OCI-LY3 (cell line): Measurements from ENCODE around the gene LARGE2.

Experiments used
- H2AFZ ChIP-seq: fragments of 200-600, 300-600 bp; shearing (Covaris generic); 2 replicates; pipeline ENCODE4 v1.6.0; 2014; ENCODE audit warnings: antibody characterized with exemption, low read depth, low read length
- H3K27ac ChIP-seq: fragments of 200-600, 300-600 bp; sonication (generic); 2 replicates; pipeline ENCODE4 v1.5.1; 2014; ENCODE audit warnings: mild to moderate bottlenecking, low read length, moderate library complexity, mixed read lengths
- H3K27me3 ChIP-seq: fragments of 200-600, 300-600 bp; sonication (generic); 2 replicates; pipeline ENCODE4 v1.6.1; 2014; ENCODE audit warnings: low read depth, low read length, mixed read lengths
- H3K36me3 ChIP-seq: fragments of 200-600, 300-600 bp; sonication (generic); replicated peaks from 2 replicates; pipeline ENCODE3; 2014; ENCODE audit warnings: low read depth, low read length, mixed read lengths
- H3K4me1 ChIP-seq: fragments of 300-600, 200-600 bp; sonication (generic); 2 replicates; pipeline ENCODE4 v1.6.1; 2014; ENCODE audit warnings: low read length, mixed read lengths
- H3K4me2 ChIP-seq: fragments of 200-600, 300-600 bp; sonication (generic); 2 replicates; pipeline ENCODE4 v1.6.1; 2014; ENCODE audit warnings: low read length, mixed read lengths
- H3K4me3 ChIP-seq: fragments of 300-600, 200-600 bp; sonication (generic); 2 replicates; pipeline ENCODE4 v1.5.1; 2014; ENCODE audit warnings: antibody characterized with exemption, mild to moderate bottlenecking, low read length, moderate library complexity
- H3K79me2 ChIP-seq: fragments of 300-600, 200-600 bp; shearing (Covaris generic); 2 replicates; pipeline ENCODE4 v1.6.1; 2014; ENCODE audit warnings: mild to moderate bottlenecking, low read length, mixed read lengths
- H3K9ac ChIP-seq: fragments of 300-600, 200-600 bp; shearing (Covaris generic); 2 replicates; pipeline ENCODE4 v1.6.0; 2014; ENCODE audit warnings: mild to moderate bottlenecking, low read length, moderate library complexity
- H3K9me3 ChIP-seq: fragments of 200-600, 300-600 bp; shearing (Covaris generic); 2 replicates; pipeline ENCODE4 v1.6.1; 2014; ENCODE audit warnings: low read length, mixed read lengths; ENCODE audit not compliant: insufficient read depth
- H4K20me1 ChIP-seq: fragments of 200-600, 300-600 bp; sonication (generic); 2 replicates; pipeline ENCODE4 v1.6.1; 2016; ENCODE audit warnings: low read length, mixed read lengths; ENCODE audit not compliant: insufficient read depth
- EZH2phosphoT487 ChIP-seq: fragments of 200-600 bp; shearing (Covaris generic); IDR thresholded peaks from 2 replicates; pipeline ENCODE4 v1.6.1; 2018; ENCODE audit warnings: antibody characterized with exemption, mixed run types, low read depth
- TF ChIP-seq, protein P1 (sequence below): fragments of 200-600, 300-600 bp; sonication (generic); IDR thresholded peaks from 2 replicates; pipeline ENCODE4 v1.5.1; 2014; ENCODE audit warnings: antibody characterized with exemption, low read length, low read depth

LARGE2 gene

DNA sequence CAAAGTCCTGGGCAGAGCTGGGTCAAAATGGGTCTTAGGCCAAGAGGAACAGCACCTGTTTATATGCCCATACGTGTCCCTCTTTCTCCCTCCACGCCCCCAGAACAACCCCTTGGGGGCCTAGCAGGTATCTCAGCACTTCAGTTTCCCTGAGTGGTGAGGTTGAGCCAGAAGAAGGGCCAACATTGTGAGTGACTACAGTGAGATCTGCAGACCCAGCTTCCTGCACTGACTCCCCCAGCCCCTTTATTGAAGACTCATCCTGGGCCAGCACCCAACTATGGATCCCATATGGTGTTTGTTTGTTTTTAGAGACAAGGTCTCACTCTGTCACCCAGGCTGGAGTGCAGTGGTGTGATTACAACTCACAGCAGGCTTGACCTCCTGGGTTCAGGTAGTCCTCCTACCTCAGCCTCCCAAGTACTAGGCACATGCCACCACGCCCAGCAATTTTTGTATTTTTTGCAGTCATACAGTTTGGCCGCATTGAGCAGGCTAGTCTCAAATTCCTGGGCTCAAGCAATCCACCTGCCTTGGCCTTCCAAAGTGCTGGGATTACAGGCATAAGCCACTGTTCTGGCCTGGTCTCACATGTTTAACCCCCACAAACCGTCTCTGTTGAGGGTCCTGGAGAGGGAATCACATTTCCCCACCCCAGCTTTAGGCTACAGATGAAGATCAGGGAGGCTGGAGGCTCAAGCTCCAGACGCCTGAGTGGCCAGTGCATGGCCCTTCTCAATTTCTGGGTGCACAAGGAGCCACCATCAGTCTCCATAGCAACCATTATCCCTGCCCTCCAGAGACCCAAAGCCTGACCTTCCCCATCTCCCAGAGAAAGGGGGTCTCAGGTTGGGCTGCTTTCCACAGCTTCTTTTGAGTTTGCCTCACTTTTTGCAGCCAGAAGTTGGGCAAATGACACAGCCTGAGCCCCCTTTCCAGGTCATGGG lies 1.7 kb upstream of the LARGE2 start:
- H3K36me3 ChIP-seq: peaks cover 2% of the 10 kb centered on the region
- H3K27me3 ChIP-seq: no peaks in the 10 kb centered on the region
- no peak for TF ChIP-seq EZH2phosphoT487
- TF ChIP-seq, protein P1, sequence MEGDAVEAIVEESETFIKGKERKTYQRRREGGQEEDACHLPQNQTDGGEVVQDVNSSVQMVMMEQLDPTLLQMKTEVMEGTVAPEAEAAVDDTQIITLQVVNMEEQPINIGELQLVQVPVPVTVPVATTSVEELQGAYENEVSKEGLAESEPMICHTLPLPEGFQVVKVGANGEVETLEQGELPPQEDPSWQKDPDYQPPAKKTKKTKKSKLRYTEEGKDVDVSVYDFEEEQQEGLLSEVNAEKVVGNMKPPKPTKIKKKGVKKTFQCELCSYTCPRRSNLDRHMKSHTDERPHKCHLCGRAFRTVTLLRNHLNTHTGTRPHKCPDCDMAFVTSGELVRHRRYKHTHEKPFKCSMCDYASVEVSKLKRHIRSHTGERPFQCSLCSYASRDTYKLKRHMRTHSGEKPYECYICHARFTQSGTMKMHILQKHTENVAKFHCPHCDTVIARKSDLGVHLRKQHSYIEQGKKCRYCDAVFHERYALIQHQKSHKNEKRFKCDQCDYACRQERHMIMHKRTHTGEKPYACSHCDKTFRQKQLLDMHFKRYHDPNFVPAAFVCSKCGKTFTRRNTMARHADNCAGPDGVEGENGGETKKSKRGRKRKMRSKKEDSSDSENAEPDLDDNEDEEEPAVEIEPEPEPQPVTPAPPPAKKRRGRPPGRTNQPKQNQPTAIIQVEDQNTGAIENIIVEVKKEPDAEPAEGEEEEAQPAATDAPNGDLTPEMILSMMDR: no peak
- H3K9me3 ChIP-seq: no peaks in the 10 kb centered on the region
- H3K27ac ChIP-seq: no peak overlapping the region
- peaks cover 8% of the 10 kb centered on the region; the same call in 1 of the 2 replicates for H3K4me1 ChIP-seq
- no peak overlapping the region for H2AFZ ChIP-seq
- no peak overlapping the region for H3K9ac ChIP-seq
- peaks cover 18% of the 10 kb centered on the region for H3K79me2 ChIP-seq
- no peak overlapping the region for H3K4me3 ChIP-seq
- H4K20me1 ChIP-seq: no peaks in the 10 kb centered on the region
- H3K4me2 ChIP-seq: no peak overlapping the region

DNA sequence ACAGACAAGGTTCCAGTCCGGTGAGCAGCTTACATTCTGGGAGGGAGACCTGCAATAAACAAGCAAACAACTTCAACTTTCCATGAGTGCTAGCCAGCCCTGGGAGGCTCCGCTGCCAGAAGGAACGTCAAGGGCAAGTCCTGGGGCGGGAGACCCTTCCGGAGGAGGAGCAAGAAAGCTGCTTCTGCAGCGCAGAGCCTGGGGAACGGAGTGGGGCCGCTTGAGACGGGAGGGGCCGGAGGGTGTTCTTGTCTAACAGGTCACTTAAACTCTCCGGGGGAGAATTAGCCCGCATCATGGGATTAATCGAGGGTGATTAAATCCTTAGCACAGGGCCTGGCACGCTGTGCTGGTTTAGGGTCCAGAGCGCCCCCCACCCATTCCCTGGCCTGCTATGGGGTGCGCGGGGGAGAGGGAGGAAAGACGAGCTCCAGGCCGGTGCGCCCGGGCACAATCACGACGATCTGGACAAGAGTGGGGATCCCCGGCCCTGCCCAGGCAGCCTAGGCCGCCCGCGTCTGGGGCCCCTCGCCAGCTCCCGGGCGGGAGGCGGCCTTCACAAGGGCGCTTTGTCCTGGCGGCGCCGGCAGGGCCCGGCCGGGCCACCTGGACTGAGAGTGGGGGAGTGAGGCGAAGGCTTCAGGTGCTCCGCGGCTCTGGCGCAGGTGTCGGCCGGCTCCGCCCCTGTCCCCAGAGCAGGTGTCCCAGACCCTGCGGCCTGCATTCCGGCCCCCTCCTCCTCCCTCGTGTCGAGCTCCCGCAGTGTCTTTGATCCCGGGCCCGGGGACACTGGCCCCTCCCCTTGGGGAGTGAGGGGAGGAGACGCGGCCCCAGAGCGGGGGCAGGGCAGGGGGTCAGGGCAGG lies 663 bp upstream of the LARGE2 start:
- no peaks in the 10 kb centered on the region for H3K36me3 ChIP-seq
- H2AFZ ChIP-seq: no peak overlapping the region
- H3K4me2 ChIP-seq: peak overlapping the region; percentile 48
- no peak overlapping the region for H3K27ac ChIP-seq
- TF ChIP-seq EZH2phosphoT487: no peak
- TF ChIP-seq, protein P1: no peak
- H3K27me3 ChIP-seq: no peaks in the 10 kb centered on the region
- H3K9ac ChIP-seq: no peak overlapping the region
- H4K20me1 ChIP-seq: no peaks in the 10 kb centered on the region
- H3K4me3 ChIP-seq: peak overlapping the region; percentile 57
- no peaks in the 10 kb centered on the region for H3K9me3 ChIP-seq
- H3K4me1 ChIP-seq: peaks cover 7% of the 10 kb centered on the region; the same call in 1 of the 2 replicates
- H3K79me2 ChIP-seq: peaks cover 8% of the 10 kb centered on the region

DNA sequence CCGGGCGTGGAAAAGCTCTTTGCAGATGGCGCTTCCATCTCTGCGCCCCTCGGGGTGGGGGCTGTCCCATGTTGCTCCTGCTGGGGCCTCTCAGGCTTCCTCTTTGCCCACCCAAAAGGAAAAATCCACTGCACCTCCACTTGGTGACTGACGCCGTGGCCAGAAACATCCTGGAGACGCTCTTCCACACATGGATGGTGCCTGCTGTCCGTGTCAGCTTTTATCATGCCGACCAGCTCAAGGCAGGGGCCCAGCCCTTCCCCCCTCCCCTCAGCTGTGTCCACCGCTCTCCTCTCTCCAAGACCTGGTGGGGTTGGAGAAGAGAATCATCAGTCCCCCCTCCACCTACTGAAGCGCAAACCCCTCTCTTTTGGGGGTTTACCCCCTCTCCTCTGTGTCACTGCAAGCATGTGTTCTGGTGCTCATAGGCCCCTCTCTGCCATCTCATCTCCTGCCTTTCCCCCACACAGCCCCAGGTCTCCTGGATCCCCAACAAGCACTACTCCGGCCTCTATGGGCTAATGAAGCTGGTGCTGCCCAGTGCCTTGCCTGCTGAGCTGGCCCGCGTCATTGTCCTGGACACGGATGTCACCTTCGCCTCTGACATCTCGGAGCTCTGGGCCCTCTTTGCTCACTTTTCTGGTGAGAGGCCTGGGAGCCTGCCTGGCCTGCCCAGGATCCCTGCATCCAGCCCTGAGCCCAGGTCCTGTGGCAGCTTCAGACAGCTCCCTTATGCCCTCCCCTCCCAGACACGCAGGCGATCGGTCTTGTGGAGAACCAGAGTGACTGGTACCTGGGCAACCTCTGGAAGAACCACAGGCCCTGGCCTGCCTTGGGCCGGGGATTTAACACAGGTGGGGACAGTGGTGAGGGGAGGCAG lies 1.8 kb downstream of the LARGE2 start:
- Histone ChIP-seq H3K9me3 (no peaks in the 10 kb centered on the region), H3K36me3 (no peaks in the 10 kb centered on the region), H2AFZ (no peak overlapping the region), H3K27ac (no peak overlapping the region), H3K79me2 (peaks cover 1% of the 10 kb centered on the region), H3K27me3 (no peaks in the 10 kb centered on the region), H3K4me2 (no peak overlapping the region), H4K20me1 (no peaks in the 10 kb centered on the region), H3K4me1 (peaks cover 4% of the 10 kb centered on the region), H3K9ac (no peak overlapping the region), H3K4me3 (no peak overlapping the region)
- no peak for TF ChIP-seq EZH2phosphoT487
- TF ChIP-seq, protein P1: no peak
